ENCODE measurements around the gene TCP1.
"Not testable (repeated sequence)": the region's sequence is repeated elsewhere in the genome, so short reads cannot be mapped to it uniquely, and the experiment has no call there.

Gene TCP1

DNA sequence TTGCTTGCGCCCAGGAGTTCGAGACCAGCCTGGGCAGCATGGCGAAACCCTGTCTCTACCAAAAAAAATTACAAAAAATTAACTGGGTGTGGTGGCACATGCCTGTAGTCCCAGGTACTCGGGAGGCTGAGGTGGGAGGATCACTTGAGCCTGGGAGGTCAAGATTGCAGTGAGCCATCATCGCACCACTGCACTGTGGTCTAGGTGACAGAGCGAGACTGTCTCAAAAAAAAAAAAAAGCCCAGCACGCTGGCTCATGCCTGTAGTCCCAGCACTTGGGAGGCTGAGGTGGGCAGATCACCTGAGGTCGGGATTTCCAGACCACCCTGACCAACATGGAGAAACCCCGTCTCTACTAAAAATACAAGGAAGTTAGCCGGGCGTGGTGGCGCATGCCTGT, 56.0 kb downstream of the TCP1 start:
- H3K79me1 ChIP-seq (ENCODE audit: low read length); H3K4me1 ChIP-seq (ENCODE audit: control insufficient read depth in 1 of 2, insufficient read depth in 2 of 2, low read length in 2 of 2); H3K4me3 ChIP-seq (ENCODE audit: low read depth, low read length); H3K9me3 ChIP-seq (ENCODE audit: insufficient read depth, low read depth, low read length); H3K9ac ChIP-seq (ENCODE audit: low read length); H3K14ac ChIP-seq (ENCODE audit: low read length); H2BK120ac ChIP-seq (ENCODE audit: insufficient read depth, low read length, poor library complexity); H2BK5ac ChIP-seq (ENCODE audit: low read depth, low read length, poor library complexity); H2BK12ac ChIP-seq (ENCODE audit: low read length); H3K27me3 ChIP-seq (ENCODE audit: insufficient read depth, low read length); H3K4me2 ChIP-seq (ENCODE audit: low read length); H2AFZ ChIP-seq (ENCODE audit: insufficient read depth, low read length, poor library complexity); H2AK5ac ChIP-seq (ENCODE audit: low read length); H4K12ac ChIP-seq (ENCODE audit: low read depth, low read length); H3K23ac ChIP-seq (ENCODE audit: low read length); H3K27ac ChIP-seq (ENCODE audit: low read depth, low read length); H3K18ac ChIP-seq (ENCODE audit: low read length); H4K8ac ChIP-seq (ENCODE audit: low read depth, low read length); H4K91ac ChIP-seq (ENCODE audit: low read depth, low read length): not testable (repeated sequence)
- peak in 1 of 2 donors; percentile 18 for DNase-seq
- no CpG with 5 or more reads among the region's 12 CpGs for WGBS (ENCODE audit: extremely low coverage, insufficient coverage, insufficient read length)
- Histone ChIP-seq H3K36me3 (ENCODE audit: control insufficient read depth in 1 of 2, insufficient read depth in 2 of 2, low read length in 2 of 2) (peaks cover 3 to 13% of the 10 kb centered on the region in 2 experiments), H3K79me2 (ENCODE audit: control insufficient read depth, insufficient read depth, low read length, poor library complexity) (peaks cover 26% of the 10 kb centered on the region), H3K4ac (ENCODE audit: low read depth, low read length) (peak overlapping the region; percentile 74)

DNA sequence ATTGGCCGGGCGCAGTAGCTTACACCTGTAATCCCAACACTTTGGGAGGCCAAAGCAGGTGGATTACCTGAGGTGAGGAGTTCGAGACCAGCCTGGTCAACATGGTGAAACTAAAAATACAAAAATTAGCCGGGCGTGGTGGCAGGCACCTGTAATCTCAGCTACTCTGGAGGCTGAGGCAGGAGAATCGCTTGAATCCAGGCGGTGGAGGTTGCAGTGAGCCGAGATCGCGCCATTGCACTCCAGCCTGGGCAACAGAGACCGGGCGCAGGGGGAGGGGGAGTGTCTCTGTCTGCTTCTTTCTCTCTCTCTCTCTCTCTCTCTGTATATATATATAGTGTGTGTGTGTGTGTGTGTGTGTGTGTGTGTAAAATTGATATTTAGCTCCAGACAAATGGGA, 56.9 kb downstream of the TCP1 start:
- not testable (repeated sequence) for H3K18ac ChIP-seq (ENCODE audit: low read length); H4K8ac ChIP-seq (ENCODE audit: low read depth, low read length); H4K12ac ChIP-seq (ENCODE audit: low read depth, low read length); H3K79me1 ChIP-seq (ENCODE audit: low read length); H3K14ac ChIP-seq (ENCODE audit: low read length); H2AFZ ChIP-seq (ENCODE audit: insufficient read depth, low read length, poor library complexity); H3K4me3 ChIP-seq (ENCODE audit: low read depth, low read length); H3K4me2 ChIP-seq (ENCODE audit: low read length); H4K91ac ChIP-seq (ENCODE audit: low read depth, low read length); H3K27me3 ChIP-seq (ENCODE audit: insufficient read depth, low read length); H2BK12ac ChIP-seq (ENCODE audit: low read length); H3K9ac ChIP-seq (ENCODE audit: low read length); H3K23ac ChIP-seq (ENCODE audit: low read length); H3K27ac ChIP-seq (ENCODE audit: low read depth, low read length); H2BK5ac ChIP-seq (ENCODE audit: low read depth, low read length, poor library complexity); H3K9me3 ChIP-seq (ENCODE audit: insufficient read depth, low read depth, low read length); DNase-seq; H2AK5ac ChIP-seq (ENCODE audit: low read length); H3K4me1 ChIP-seq (ENCODE audit: control insufficient read depth in 1 of 2, insufficient read depth in 2 of 2, low read length in 2 of 2); H2BK120ac ChIP-seq (ENCODE audit: insufficient read depth, low read length, poor library complexity)
- H3K79me2 ChIP-seq (ENCODE audit: control insufficient read depth, insufficient read depth, low read length, poor library complexity), result peaks cover 29% of the 10 kb centered on the region
- WGBS (ENCODE audit: extremely low coverage, insufficient coverage, insufficient read length), result no CpG with 5 or more reads among the region's 12 CpGs
- H3K4ac ChIP-seq (ENCODE audit: low read depth, low read length), result peak overlapping the region; percentile 86
- H3K36me3 ChIP-seq (ENCODE audit: control insufficient read depth in 1 of 2, insufficient read depth in 2 of 2, low read length in 2 of 2), result peaks cover 2 to 13% of the 10 kb centered on the region in 2 experiments

- Histone ChIP-seq H2BK5ac (ENCODE audit: low read depth, low read length, poor library complexity) (no peak overlapping the region), H3K79me1 (ENCODE audit: low read length) (peaks cover 13% of the 10 kb centered on the region), H4K12ac (ENCODE audit: low read depth, low read length) (no peak overlapping the region), H3K36me3 (ENCODE audit: control insufficient read depth in 1 of 2, insufficient read depth in 2 of 2, low read length in 2 of 2) (peaks cover 0 to 8% of the 10 kb centered on the region in 2 experiments), H3K4me3 (ENCODE audit: low read depth, low read length) (no peak overlapping the region), H3K9me3 (ENCODE audit: insufficient read depth, low read depth, low read length) (no peaks in the 10 kb centered on the region), H2AFZ (ENCODE audit: insufficient read depth, low read length, poor library complexity) (no peak overlapping the region), H3K4ac (ENCODE audit: low read depth, low read length) (peak overlapping the region; percentile 70), H2BK120ac (ENCODE audit: insufficient read depth, low read length, poor library complexity) (no peak overlapping the region), H4K8ac (ENCODE audit: low read depth, low read length) (no peak overlapping the region), H3K4me1 (ENCODE audit: control insufficient read depth in 1 of 2, insufficient read depth in 2 of 2, low read length in 2 of 2) (no peaks in the 10 kb centered on the region), H3K14ac (ENCODE audit: low read length) (no peak overlapping the region), H3K23ac (ENCODE audit: low read length) (no peak overlapping the region), H2BK12ac (ENCODE audit: low read length) (no peak overlapping the region), H2AK5ac (ENCODE audit: low read length) (no peak overlapping the region), H3K9ac (ENCODE audit: low read length) (no peak overlapping the region), H3K27me3 (ENCODE audit: insufficient read depth, low read length) (no peaks in the 10 kb centered on the region), H3K18ac (ENCODE audit: low read length) (no peak overlapping the region), H4K91ac (ENCODE audit: low read depth, low read length) (no peak overlapping the region), H3K79me2 (ENCODE audit: control insufficient read depth, insufficient read depth, low read length, poor library complexity) (peaks cover 31% of the 10 kb centered on the region), H3K4me2 (ENCODE audit: low read length) (no peak overlapping the region), H3K27ac (ENCODE audit: low read depth, low read length) (no peak overlapping the region)
- WGBS (ENCODE audit: extremely low coverage, insufficient coverage, insufficient read length), result no CpG with 5 or more reads among the region's 6 CpGs
- DNase-seq, result no peak
These were observed 59.1 kb downstream of the TCP1 start for GRCh38 chr6:159730332-159730676.

DNA sequence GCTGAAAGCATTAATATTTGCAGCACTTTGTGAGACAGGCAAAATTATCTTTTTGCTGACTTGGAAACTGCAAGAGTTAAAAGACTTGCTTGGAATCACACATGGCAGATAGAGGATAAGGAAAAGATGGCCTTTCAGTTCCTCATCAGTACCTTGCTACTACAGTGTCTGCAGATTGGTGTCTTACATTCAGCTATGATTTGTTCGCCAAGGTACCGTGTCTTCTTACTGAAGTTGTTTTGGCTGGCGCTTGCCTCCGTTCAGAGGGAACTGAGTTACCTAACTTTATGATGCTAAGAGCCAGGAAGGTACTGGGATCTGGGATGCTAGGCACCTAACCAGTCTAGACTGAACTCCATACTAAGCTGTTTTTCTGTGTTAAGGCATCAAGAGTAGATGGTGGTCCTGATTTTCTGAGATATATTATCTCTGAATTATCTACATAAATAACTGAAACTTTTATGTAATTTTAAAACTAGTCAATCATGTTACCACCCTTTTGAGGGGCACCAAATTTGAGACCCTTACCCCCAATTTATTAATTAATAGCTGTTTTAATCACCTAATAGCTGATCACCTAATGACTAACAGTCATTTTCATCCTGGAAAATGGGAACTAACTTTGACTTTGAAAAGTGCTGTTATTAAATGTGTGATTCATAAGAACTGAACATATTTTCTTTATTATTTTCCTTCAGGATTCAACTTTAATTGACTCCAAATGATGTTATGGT, 59.6 kb downstream of the TCP1 start:
- H3K4me3 ChIP-seq (ENCODE audit: low read depth, low read length), result no peak overlapping the region
- DNase-seq, result peak in 1 of 2 donors; percentile 18
- no peak overlapping the region for H4K8ac ChIP-seq (ENCODE audit: low read depth, low read length)
- no CpG with 5 or more reads among the region's 4 CpGs for whole genome bisulfite sequencing (ENCODE audit: extremely low coverage, insufficient coverage, insufficient read length)
- no peak overlapping the region for H2AFZ ChIP-seq (ENCODE audit: insufficient read depth, low read length, poor library complexity)
- H3K18ac ChIP-seq (ENCODE audit: low read length), result no peak overlapping the region
- no peak overlapping the region for H2BK5ac ChIP-seq (ENCODE audit: low read depth, low read length, poor library complexity)
- H3K14ac ChIP-seq (ENCODE audit: low read length), result no peak overlapping the region
- peak overlapping the region; percentile 98 for H3K4ac ChIP-seq (ENCODE audit: low read depth, low read length)
- H3K79me2 ChIP-seq (ENCODE audit: control insufficient read depth, insufficient read depth, low read length, poor library complexity), result peaks cover 28% of the 10 kb centered on the region
- H4K12ac ChIP-seq (ENCODE audit: low read depth, low read length), result no peak overlapping the region
- H3K4me2 ChIP-seq (ENCODE audit: low read length), result peak overlapping the region; percentile 43
- H3K79me1 ChIP-seq (ENCODE audit: low read length), result peaks cover 13% of the 10 kb centered on the region
- H4K91ac ChIP-seq (ENCODE audit: low read depth, low read length), result no peak overlapping the region
- no peak overlapping the region for H3K9ac ChIP-seq (ENCODE audit: low read length)
- H2BK12ac ChIP-seq (ENCODE audit: low read length), result no peak overlapping the region
- H3K27me3 ChIP-seq (ENCODE audit: insufficient read depth, low read length), result no peaks in the 10 kb centered on the region
- no peaks in the 10 kb centered on the region for H3K4me1 ChIP-seq (ENCODE audit: control insufficient read depth in 1 of 2, insufficient read depth in 2 of 2, low read length in 2 of 2)
- H3K9me3 ChIP-seq (ENCODE audit: insufficient read depth, low read depth, low read length), result no peaks in the 10 kb centered on the region
- H3K27ac ChIP-seq (ENCODE audit: low read depth, low read length), result no peak overlapping the region
- H3K23ac ChIP-seq (ENCODE audit: low read length), result no peak overlapping the region
- H2AK5ac ChIP-seq (ENCODE audit: low read length), result no peak overlapping the region
- peaks cover 0 to 5% of the 10 kb centered on the region in 2 experiments for H3K36me3 ChIP-seq (ENCODE audit: control insufficient read depth in 1 of 2, insufficient read depth in 2 of 2, low read length in 2 of 2)
- H2BK120ac ChIP-seq (ENCODE audit: insufficient read depth, low read length, poor library complexity), result no peak overlapping the region

Measured in trophoblast cell (in vitro differentiated cells and primary cell).